Liver (tissue), 3 donors: ENCODE data around the gene CDHR5.

ENCODE experiments used
- CTCF ChIP-seq: fragments of 150-350 bp; IDR thresholded peaks from 2 replicates; pipeline ENCODE4 v1.5.1; 2017; ENCODE audit warnings: improper control_type of control experiment, low read depth, low read length; ENCODE audit not compliant: missing input control
- RAD21 ChIP-seq, 2 donors: IDR thresholded peaks; 2 replicates each; pipeline ENCODE4 v1.6.1; 2016; ENCODE audit warnings: antibody characterized with exemption in 2 of 2, mild to moderate bottlenecking in 2 of 2
- REST ChIP-seq: IDR thresholded peaks from 2 replicates; pipeline ENCODE4 v1.6.1; 2016; ENCODE audit warnings: antibody characterized with exemption, mild to moderate bottlenecking
- donor health status: healthy.
- donor health status: healthy.

GRCh38 chr11:656426-656825 lies 31.7 kb upstream of the CDHR5 start:
- TF ChIP-seq CTCF (no peak), REST (no peak), RAD21 (IDR thresholded peaks at IDR 0.05) (no peak)
